Neural cell (in vitro differentiated cells): ENCODE data around the gene TINAG. TPM values are rescaled to one million over a fixed set of nuclear protein-coding genes. Genes with fewer than 3 reads are reported as not detected.

ENCODE experiments used
- H2AFZ ChIP-seq: fragments of 200-600, 300-800 bp; sonication (generic), shearing (Covaris generic); 2 replicates; pipeline ENCODE4 v1.6.0; 2014; ENCODE audit warnings: low read depth, mild to moderate bottlenecking, antibody characterized with exemption, low read length, moderate library complexity
- H3F3A ChIP-seq: fragments of 200-600 bp; shearing (Covaris generic); 2 replicates; pipeline ENCODE4 v1.6.1; 2016; ENCODE audit warnings: mild to moderate bottlenecking, moderate library complexity, mixed read lengths, antibody characterized with exemption, low read length; ENCODE audit not compliant: insufficient read depth, poor library complexity, severe bottlenecking
- H3K27ac ChIP-seq: fragments of 200-600, 300-800 bp; sonication (generic), shearing (Covaris generic); 2 replicates; pipeline ENCODE4 v1.5.1; 2014; ENCODE audit warnings: mild to moderate bottlenecking, low read length, moderate library complexity
- H3K27me3 ChIP-seq: fragments of 300-800, 200-600 bp; sonication (generic), shearing (Covaris generic); 2 replicates; pipeline ENCODE4 v1.6.0; 2014; ENCODE audit warnings: mild to moderate bottlenecking, low read depth, low read length, moderate library complexity; ENCODE audit not compliant: insufficient read depth
- H3K36me3 ChIP-seq: fragments of 300-800, 200-600 bp; sonication (generic), shearing (Covaris generic); 2 replicates; pipeline ENCODE4 v1.5.1; 2014; ENCODE audit warnings: mild to moderate bottlenecking, antibody characterized with exemption, low read length, moderate library complexity; ENCODE audit not compliant: insufficient read depth
- H3K4me2 ChIP-seq: fragments of 300-800, 200-600 bp; sonication (generic), shearing (Covaris generic); 2 replicates; pipeline ENCODE4 v1.6.0; 2014; ENCODE audit warnings: mild to moderate bottlenecking, low read length
- H3K4me3 ChIP-seq: fragments of 300-800, 200-600 bp; sonication (generic), shearing (Covaris generic); 2 replicates; pipeline ENCODE4 v1.5.1; 2014; ENCODE audit warnings: mild to moderate bottlenecking, low read length, moderate library complexity
- H3K79me2 ChIP-seq: fragments of 200-600 bp; shearing (Covaris generic); replicated peaks from 2 replicates; pipeline ENCODE4 v1.6.0; 2014; ENCODE audit warnings: mild to moderate bottlenecking, low read length, moderate library complexity; ENCODE audit not compliant: insufficient read depth
- H3K9ac ChIP-seq: fragments of 300-800, 200-600 bp; sonication (generic), shearing (Covaris generic); 2 replicates; pipeline ENCODE4 v1.6.1; 2016; ENCODE audit warnings: mild to moderate bottlenecking, low read length, mixed read lengths
- H3K9me2 ChIP-seq: fragments of 200-600 bp; shearing (Covaris generic); 2 replicates; pipeline ENCODE4 v1.6.1; 2016; ENCODE audit warnings: mild to moderate bottlenecking, low read length, mixed read lengths; ENCODE audit not compliant: insufficient read depth
- H3K9me3 ChIP-seq: fragments of 200-600, 300-800 bp; sonication (generic), shearing (Covaris generic); 2 replicates; pipeline ENCODE4 v1.6.1; 2016; ENCODE audit warnings: mild to moderate bottlenecking, mixed run types, low read length, moderate library complexity, mixed read lengths
- H4K20me1 ChIP-seq: fragments of 200-600 bp; shearing (Covaris generic); 2 replicates; pipeline ENCODE4 v1.6.1; 2016; ENCODE audit warnings: mild to moderate bottlenecking, mixed run types; ENCODE audit not compliant: insufficient read depth
- EP300 ChIP-seq: fragments of 450-650 bp; conservative IDR thresholded peaks from 2 replicates; pipeline ENCODE4 v1.6.1; 2014; ENCODE audit warnings: antibody characterized with exemption, mild to moderate bottlenecking, moderate library complexity; ENCODE audit not compliant: poor library complexity, severe bottlenecking
- EZH2 ChIP-seq: fragments of 200-600, 300-800 bp; shearing (Covaris generic), sonication (generic); IDR thresholded peaks from 2 replicates; pipeline ENCODE4 v1.6.1; 2014; ENCODE audit warnings: antibody characterized with exemption, low read length, borderline replicate concordance, mild to moderate bottlenecking; ENCODE audit not compliant: insufficient read depth, poor library complexity, severe bottlenecking
- MXI1 ChIP-seq: fragments of 450-650 bp; conservative IDR thresholded peaks from 2 replicates; pipeline ENCODE4 v1.6.1; 2014; ENCODE audit warnings: antibody characterized with exemption, mild to moderate bottlenecking; ENCODE audit not compliant: poor library complexity, severe bottlenecking
- POLR2AphosphoS5 ChIP-seq: IDR thresholded peaks from 2 replicates; pipeline ENCODE4 v1.6.1; 2012
- RAD21 ChIP-seq: fragments of 450-650 bp; conservative IDR thresholded peaks from 2 replicates; pipeline ENCODE4 v1.6.1; 2014; ENCODE audit warnings: antibody characterized with exemption, mild to moderate bottlenecking, moderate library complexity
- SMC3 ChIP-seq: fragments of 450-650 bp; conservative IDR thresholded peaks from 2 replicates; pipeline ENCODE4 v1.6.1; 2014; ENCODE audit warnings: antibody characterized with exemption, mild to moderate bottlenecking, moderate library complexity; ENCODE audit not compliant: poor library complexity
- TAF1 ChIP-seq: IDR thresholded peaks from 2 replicates; pipeline ENCODE4 v1.6.1; 2012; ENCODE audit warnings: low read depth
- polyA plus RNA-seq: library from polyadenylated mRNA; depleted of rRNA; stranded (reverse); fragments of >200 nt; gene quantifications from 2 replicates; pipeline ENCODE4 v1.2.3, GENCODE V29; 2014
- TF ChIP-seq, protein P1 (sequence below): fragments of 450-650 bp; IDR thresholded peaks from 2 replicates; pipeline ENCODE4 v1.5.1; 2014; ENCODE audit warnings: antibody characterized with exemption, mild to moderate bottlenecking, moderate library complexity; ENCODE audit not compliant: poor library complexity, severe bottlenecking
- TF ChIP-seq, protein P2 (sequence below): IDR thresholded peaks from 2 replicates; pipeline ENCODE4 v1.6.1; 2012; ENCODE audit warnings: borderline replicate concordance

TINAG gene
- polyA plus RNA-seq, 1 donor from 2014 or later: 1.1 TPM

DNA sequence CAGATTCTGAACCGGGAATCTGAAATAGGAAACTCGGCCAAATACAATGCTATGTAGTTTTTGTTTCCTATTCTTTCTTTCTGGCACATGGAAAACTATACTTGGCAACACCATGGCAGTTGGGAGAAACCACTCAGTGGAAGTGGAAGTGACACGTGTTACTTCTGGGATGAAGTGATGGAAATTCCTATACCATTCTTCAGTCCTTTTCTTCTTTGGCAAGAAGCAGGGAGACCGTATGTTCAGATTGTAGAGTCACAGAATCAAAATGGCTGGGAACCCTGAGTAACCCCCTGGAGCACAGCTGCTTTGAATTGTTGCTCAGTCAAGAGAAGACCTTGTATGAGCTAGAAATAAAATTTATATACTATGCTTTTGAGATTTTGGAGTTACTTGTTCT is 18.8 kb upstream of the TINAG start:
- Histone ChIP-seq H3F3A (no peaks in the 10 kb centered on the region), H3K4me2 (no peak overlapping the region), H3K36me3 (no peaks in the 10 kb centered on the region), H2AFZ (no peak overlapping the region), H3K27me3 (no peaks in the 10 kb centered on the region), H3K9me3 (no peaks in the 10 kb centered on the region), H3K9me2 (no peaks in the 10 kb centered on the region), H3K27ac (no peak overlapping the region), H3K4me3 (no peak overlapping the region), H3K79me2 (no peaks in the 10 kb centered on the region), H4K20me1 (no peaks in the 10 kb centered on the region), H3K9ac (no peak overlapping the region)
- no peak for TF ChIP-seq TAF1
- no peak for TF ChIP-seq MXI1
- no peak for TF ChIP-seq SMC3
- TF ChIP-seq, protein P1, sequence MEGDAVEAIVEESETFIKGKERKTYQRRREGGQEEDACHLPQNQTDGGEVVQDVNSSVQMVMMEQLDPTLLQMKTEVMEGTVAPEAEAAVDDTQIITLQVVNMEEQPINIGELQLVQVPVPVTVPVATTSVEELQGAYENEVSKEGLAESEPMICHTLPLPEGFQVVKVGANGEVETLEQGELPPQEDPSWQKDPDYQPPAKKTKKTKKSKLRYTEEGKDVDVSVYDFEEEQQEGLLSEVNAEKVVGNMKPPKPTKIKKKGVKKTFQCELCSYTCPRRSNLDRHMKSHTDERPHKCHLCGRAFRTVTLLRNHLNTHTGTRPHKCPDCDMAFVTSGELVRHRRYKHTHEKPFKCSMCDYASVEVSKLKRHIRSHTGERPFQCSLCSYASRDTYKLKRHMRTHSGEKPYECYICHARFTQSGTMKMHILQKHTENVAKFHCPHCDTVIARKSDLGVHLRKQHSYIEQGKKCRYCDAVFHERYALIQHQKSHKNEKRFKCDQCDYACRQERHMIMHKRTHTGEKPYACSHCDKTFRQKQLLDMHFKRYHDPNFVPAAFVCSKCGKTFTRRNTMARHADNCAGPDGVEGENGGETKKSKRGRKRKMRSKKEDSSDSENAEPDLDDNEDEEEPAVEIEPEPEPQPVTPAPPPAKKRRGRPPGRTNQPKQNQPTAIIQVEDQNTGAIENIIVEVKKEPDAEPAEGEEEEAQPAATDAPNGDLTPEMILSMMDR: no peak
- TF ChIP-seq POLR2AphosphoS5: no peak
- no peak for TF ChIP-seq RAD21
- TF ChIP-seq EP300: no peak
- TF ChIP-seq, protein P2, sequence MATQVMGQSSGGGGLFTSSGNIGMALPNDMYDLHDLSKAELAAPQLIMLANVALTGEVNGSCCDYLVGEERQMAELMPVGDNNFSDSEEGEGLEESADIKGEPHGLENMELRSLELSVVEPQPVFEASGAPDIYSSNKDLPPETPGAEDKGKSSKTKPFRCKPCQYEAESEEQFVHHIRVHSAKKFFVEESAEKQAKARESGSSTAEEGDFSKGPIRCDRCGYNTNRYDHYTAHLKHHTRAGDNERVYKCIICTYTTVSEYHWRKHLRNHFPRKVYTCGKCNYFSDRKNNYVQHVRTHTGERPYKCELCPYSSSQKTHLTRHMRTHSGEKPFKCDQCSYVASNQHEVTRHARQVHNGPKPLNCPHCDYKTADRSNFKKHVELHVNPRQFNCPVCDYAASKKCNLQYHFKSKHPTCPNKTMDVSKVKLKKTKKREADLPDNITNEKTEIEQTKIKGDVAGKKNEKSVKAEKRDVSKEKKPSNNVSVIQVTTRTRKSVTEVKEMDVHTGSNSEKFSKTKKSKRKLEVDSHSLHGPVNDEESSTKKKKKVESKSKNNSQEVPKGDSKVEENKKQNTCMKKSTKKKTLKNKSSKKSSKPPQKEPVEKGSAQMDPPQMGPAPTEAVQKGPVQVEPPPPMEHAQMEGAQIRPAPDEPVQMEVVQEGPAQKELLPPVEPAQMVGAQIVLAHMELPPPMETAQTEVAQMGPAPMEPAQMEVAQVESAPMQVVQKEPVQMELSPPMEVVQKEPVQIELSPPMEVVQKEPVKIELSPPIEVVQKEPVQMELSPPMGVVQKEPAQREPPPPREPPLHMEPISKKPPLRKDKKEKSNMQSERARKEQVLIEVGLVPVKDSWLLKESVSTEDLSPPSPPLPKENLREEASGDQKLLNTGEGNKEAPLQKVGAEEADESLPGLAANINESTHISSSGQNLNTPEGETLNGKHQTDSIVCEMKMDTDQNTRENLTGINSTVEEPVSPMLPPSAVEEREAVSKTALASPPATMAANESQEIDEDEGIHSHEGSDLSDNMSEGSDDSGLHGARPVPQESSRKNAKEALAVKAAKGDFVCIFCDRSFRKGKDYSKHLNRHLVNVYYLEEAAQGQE: no peak
- no peak for TF ChIP-seq EZH2

DNA sequence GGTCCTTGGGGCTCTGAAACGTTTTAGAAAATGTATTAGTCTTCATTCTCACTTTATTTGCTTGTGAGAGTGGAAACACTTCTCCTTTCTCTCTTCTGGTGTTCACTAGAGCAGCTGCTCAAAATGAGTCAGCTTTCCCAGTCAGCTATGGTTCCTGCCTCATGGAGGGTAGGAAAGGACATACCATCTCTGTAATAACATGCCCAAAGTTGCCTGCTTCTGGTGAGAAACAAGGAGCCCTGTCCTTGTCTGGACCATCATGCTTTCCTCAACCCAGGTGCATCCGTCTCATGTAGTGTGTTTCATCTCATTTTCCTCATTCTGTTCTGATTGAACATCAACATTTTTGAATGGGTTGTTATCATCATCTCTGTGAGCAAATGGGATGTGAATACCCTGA is 17.1 kb upstream of the TINAG start:
- Histone ChIP-seq H3K4me3 (peak overlapping the region; percentile 19), H3K9me2 (no peaks in the 10 kb centered on the region), H3K79me2 (no peaks in the 10 kb centered on the region), H4K20me1 (no peaks in the 10 kb centered on the region), H3K27me3 (no peaks in the 10 kb centered on the region), H3K9me3 (no peaks in the 10 kb centered on the region), H3K4me2 (peak overlapping the region; percentile 12), H3K9ac (peak overlapping the region; percentile 14), H3K27ac (peak overlapping the region; percentile 73), H2AFZ (no peak overlapping the region), H3K36me3 (no peaks in the 10 kb centered on the region), H3F3A (no peaks in the 10 kb centered on the region)
- TF ChIP-seq, protein P2: peak; percentile 2
- TF ChIP-seq RAD21 (no peak), EP300 (no peak), SMC3 (no peak), POLR2AphosphoS5 (peak; percentile 49), TAF1 (no peak), MXI1 (no peak), EZH2 (no peak)
- TF ChIP-seq, protein P1: no peak
